GM12878 (cell line): ENCODE results near the gene HSPA1A. TPM values are rescaled to one million over a fixed set of nuclear protein-coding genes. Genes with fewer than 3 reads are reported as not detected.

ENCODE experiments used
- BACH1 ChIP-seq: fragments of 450-650 bp; IDR thresholded peaks from 2 replicates; pipeline ENCODE4 v1.6.1; 2017; ENCODE audit warnings: mild to moderate bottlenecking, borderline replicate concordance
- CBX5 ChIP-seq: sonication (generic); IDR thresholded peaks from 2 replicates; pipeline ENCODE4 v1.6.1; 2016; ENCODE audit warnings: low read depth, moderate library complexity, mild to moderate bottlenecking, inconsistent platforms
- CREB1 ChIP-seq: IDR thresholded peaks from 2 replicates; pipeline ENCODE4 v1.6.1; 2012; ENCODE audit warnings: low read depth, mild to moderate bottlenecking, inconsistent platforms
- DPF2 ChIP-seq: fragments of 450-650 bp; IDR thresholded peaks from 2 replicates; pipeline ENCODE4 v1.6.1; 2017; ENCODE audit warnings: mild to moderate bottlenecking
- ESRRA ChIP-seq: IDR thresholded peaks from 2 replicates; pipeline ENCODE4 v1.6.1; 2012; ENCODE audit warnings: mild to moderate bottlenecking, low read length, improper control_type of control experiment
- ETV6 ChIP-seq, 2 experiments: fragments of 450-650 bp in 1 of 2; IDR thresholded peaks in 1 of 2; conservative IDR thresholded peaks in 1 of 2; 2 replicates each; pipeline ENCODE4 v1.6.1; 2014; ENCODE audit warnings: antibody characterized with exemption in 1 of 2, borderline replicate concordance in 1 of 2, low read depth in 1 of 2, mild to moderate bottlenecking in 1 of 2, moderate library complexity in 1 of 2
- FOXK2 ChIP-seq: fragments of 450-650 bp; IDR thresholded peaks from 2 replicates; pipeline ENCODE4 v1.6.1; 2017; ENCODE audit warnings: mild to moderate bottlenecking, moderate library complexity
- HCFC1 ChIP-seq: fragments of 150-350 bp; IDR thresholded peaks from 2 replicates; pipeline ENCODE4 v1.6.1; 2014; ENCODE audit warnings: low read length
- IKZF1 ChIP-seq: fragments of 450-650 bp; conservative IDR thresholded peaks from 2 replicates; pipeline ENCODE4 v1.6.1; 2017; ENCODE audit warnings: antibody characterized with exemption, mild to moderate bottlenecking
- MTA2 ChIP-seq: fragments of 450-650 bp; IDR thresholded peaks from 2 replicates; pipeline ENCODE4 v1.6.1; 2016; ENCODE audit warnings: low read depth, mild to moderate bottlenecking, moderate library complexity
- POLR2AphosphoS2 ChIP-seq: IDR thresholded peaks from 2 replicates; pipeline ENCODE4 v1.6.1; 2011; ENCODE audit warnings: low read depth, mild to moderate bottlenecking, low read length, improper control_type of control experiment, moderate library complexity
- POLR2AphosphoS5 ChIP-seq: IDR thresholded peaks from 2 replicates; pipeline ENCODE4 v1.6.1; 2011; ENCODE audit warnings: mild to moderate bottlenecking, low read length, inconsistent platforms
- POU2F2 ChIP-seq: IDR thresholded peaks from 3 replicates; pipeline ENCODE4 v1.6.1; 2011; ENCODE audit warnings: low read depth, mild to moderate bottlenecking, low read length, borderline replicate concordance
- RAD51 ChIP-seq: fragments of 450-650 bp; IDR thresholded peaks from 2 replicates; pipeline ENCODE4 v1.6.1; 2016; ENCODE audit warnings: moderate library complexity, mild to moderate bottlenecking, inconsistent platforms
- RB1 ChIP-seq: fragments of 450-650 bp; formaldehyde crosslinking; IDR thresholded peaks from 2 replicates; pipeline ENCODE4 v1.6.1; 2017; ENCODE audit warnings: mild to moderate bottlenecking, borderline replicate concordance
- RBBP5 ChIP-seq: fragments of 200-600 bp; sonication (generic); conservative IDR thresholded peaks from 2 replicates; pipeline ENCODE4 v1.6.1; 2016
- RELA ChIP-seq: fragments of 450-650 bp; IDR thresholded peaks from 2 replicates; pipeline ENCODE4 v1.8.0; 2014; ENCODE audit warnings: borderline replicate concordance; ENCODE audit not compliant: partially characterized antibody
- SIN3A ChIP-seq: IDR thresholded peaks from 2 replicates; pipeline ENCODE4 v1.6.1; 2012; ENCODE audit warnings: low read depth, low read length, improper control_type of control experiment
- SIX5 ChIP-seq: IDR thresholded peaks from 2 replicates; pipeline ENCODE4 v1.6.1; 2011; ENCODE audit warnings: mild to moderate bottlenecking, low read depth, low read length, moderate library complexity; ENCODE audit not compliant: severe bottlenecking
- SPI1 ChIP-seq: IDR thresholded peaks from 2 replicates; pipeline ENCODE4 v1.6.1; 2011; ENCODE audit warnings: low read depth, mild to moderate bottlenecking, low read length, moderate library complexity, borderline replicate concordance; ENCODE audit not compliant: insufficient read depth
- SREBF1 ChIP-seq: IDR thresholded peaks from 2 replicates; pipeline ENCODE4 v1.6.1; 2012; ENCODE audit warnings: mild to moderate bottlenecking, low read length
- STAT3 ChIP-seq: IDR thresholded peaks from 2 replicates; pipeline ENCODE4 v1.6.1; 2011; ENCODE audit warnings: low read depth, low read length, improper control_type of control experiment
- TCF7 ChIP-seq: IDR thresholded peaks from 2 replicates; pipeline ENCODE4 v1.6.1; 2014; ENCODE audit warnings: antibody characterized with exemption, borderline replicate concordance
- WRNIP1 ChIP-seq: IDR thresholded peaks from 2 replicates; pipeline ENCODE4 v1.6.1; 2011; ENCODE audit warnings: low read depth, low read length, improper control_type of control experiment, borderline replicate concordance
- ZBED1 ChIP-seq: IDR thresholded peaks from 2 replicates; pipeline ENCODE4 v1.6.1; 2016; ENCODE audit warnings: borderline replicate concordance
- ZNF274 ChIP-seq: IDR thresholded peaks from one replicate; pipeline ENCODE4 v1.8.0; 2011; ENCODE audit not compliant: insufficient read length, insufficient read depth
- ZNF384 ChIP-seq: IDR thresholded peaks from 2 replicates; pipeline ENCODE4 v1.6.1; 2012; ENCODE audit warnings: low read depth, mild to moderate bottlenecking, low read length, improper control_type of control experiment, borderline replicate concordance
- ZNF622 ChIP-seq: fragments of 450-650 bp; IDR thresholded peaks from 2 replicates; pipeline ENCODE4 v1.6.1; 2017; ENCODE audit warnings: mild to moderate bottlenecking, inconsistent platforms
- ZSCAN29 ChIP-seq: fragments of 450-650 bp; IDR thresholded peaks from 2 replicates; pipeline ENCODE4 v1.6.1; 2017; ENCODE audit warnings: mild to moderate bottlenecking, moderate library complexity
- polyA plus RNA-seq, 11 experiments: library from polyadenylated mRNA; depleted of rRNA in 4 of 11; unstranded in 6 of 11; stranded (reverse) in 5 of 11; fragments of >200 nt; fragmentation: Nextera tagmentation in 4 of 11; fragmentation: Illumina TruSeq in 1 of 11; extraction: Ambion mirVana in 4 of 11; extraction: Trizol in 1 of 11; gene quantifications; 1 replicate in 1 of 11; 2 replicates in 10 of 11; pipeline versions ENCODE4 v1.2.1 to v1.2.3, GENCODE V29; 2011 to 2016; ENCODE audit warnings: inconsistent platforms in 2 of 11, missing spikeins in 2 of 11, low read depth in 1 of 11
- total RNA-seq, 4 experiments: library from RNA; depleted of rRNA in 3 of 4; stranded (reverse); fragments of >200 nt in 3 of 4; fragmentation: Illumina TruSeq in 1 of 4; extraction: Trizol in 1 of 4; gene quantifications; 2 replicates each; pipeline versions ENCODE4 v1.2.1 to v1.2.3, GENCODE V29; 2013 to 2021
- TF ChIP-seq, protein P1 (sequence below): fragments of 450-650 bp; IDR thresholded peaks from 2 replicates; pipeline ENCODE4 v1.6.1; 2016; ENCODE audit warnings: mild to moderate bottlenecking
- TF ChIP-seq, protein P2 (sequence below): fragments of 450-650 bp; IDR thresholded peaks from 2 replicates; pipeline ENCODE4 v1.6.1; 2018; ENCODE audit warnings: borderline replicate concordance, mild to moderate bottlenecking; ENCODE audit not compliant: partially characterized antibody

Gene HSPA1A
- total and polyA plus RNA-seq, 10 of the 15 experiments (the other 5 are each of a cell fraction or from before 2014, with no cell fraction given) = 0.29 to 51.8 (median 17.5) TPM

DNA sequence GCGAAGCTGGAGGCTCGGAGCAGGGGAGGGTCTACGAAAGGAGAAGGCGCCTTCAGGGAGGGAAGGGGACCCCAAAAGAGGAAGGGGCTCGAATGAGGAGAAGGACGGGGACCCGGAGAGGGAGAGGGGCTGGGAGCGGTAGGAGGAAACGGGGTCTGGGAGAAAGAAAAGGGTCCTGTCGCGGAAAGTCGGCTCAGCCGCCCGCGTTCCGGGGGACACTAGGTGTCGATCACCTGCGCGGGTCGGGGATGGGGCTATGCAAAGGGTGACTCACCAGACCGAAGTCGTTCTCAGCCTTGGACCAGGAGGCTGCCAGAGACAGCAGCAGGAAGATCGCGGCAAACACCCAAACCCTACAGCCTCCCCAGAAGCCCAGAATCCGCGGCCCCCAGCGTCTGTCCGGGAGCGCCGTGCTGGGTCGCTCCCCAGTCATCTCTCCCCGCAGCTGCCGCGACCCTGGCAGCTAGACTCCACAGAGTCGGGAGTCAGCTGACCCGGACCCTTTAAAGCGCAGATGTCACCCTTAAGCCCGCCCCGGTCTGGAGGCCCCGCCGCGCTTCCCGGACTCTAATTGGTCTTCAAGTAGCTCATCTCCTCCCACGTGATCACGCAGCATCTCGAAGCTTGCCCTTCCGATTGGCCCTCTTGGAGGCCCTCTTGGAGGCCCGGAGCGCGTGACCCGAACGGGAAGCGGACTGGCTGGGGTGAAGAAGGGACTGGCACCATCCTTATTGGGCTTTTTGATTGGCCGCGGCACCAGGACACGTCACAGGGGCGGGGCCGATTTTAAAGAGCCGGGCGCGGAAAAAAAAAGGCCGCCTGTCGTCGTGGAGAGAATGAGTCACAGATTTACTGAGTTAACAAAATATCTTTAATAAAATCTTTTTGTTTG is 47.2 kb downstream of the HSPA1A start, which contains the start of gene NEU1 (continued):
- TF ChIP-seq ETV6 (conservative IDR thresholded peaks at IDR 0.05 in 1 of 2, IDR thresholded peaks at IDR 0.05 in 1 of 2; ENCODE audit: borderline replicate concordance in 1 of 2, low read depth in 1 of 2) (no peak), DPF2 (0 out of 2 replicates have a peak, but pooled peaks have one; percentile 42), RB1 (no peak; the same call in 1 of the 2 replicates), CREB1 (peak; percentile 92), ZNF384 (0 out of 2 replicates have a peak, but pooled peaks have one; percentile 44), POLR2AphosphoS2 (peak; percentile 96), ZNF622 (no peak), IKZF1 (peak; percentile 76), BACH1 (peak; percentile 90), WRNIP1 (no peak), SPI1 (no peak), SIN3A (peak; percentile 95), RBBP5 (no peak), RELA (peak; percentile 56), POU2F2 (peak; percentile 83; the same call in 2 of the 3 replicates), ZSCAN29 (no peak), FOXK2 (no peak), SIX5 (no peak), ZNF274 (no peak), CBX5 (no peak), ESRRA (no peak), SREBF1 (0 out of 2 replicates have a peak, but pooled peaks have one; percentile 39), STAT3 (no peak), POLR2AphosphoS5 (peak; percentile 99), MTA2 (peak; percentile 30; the same call in 1 of the 2 replicates), HCFC1 (peak; percentile 40), TCF7 (no peak), RAD51 (peak; percentile 99), ZBED1 (no peak)
- TF ChIP-seq, protein P1, sequence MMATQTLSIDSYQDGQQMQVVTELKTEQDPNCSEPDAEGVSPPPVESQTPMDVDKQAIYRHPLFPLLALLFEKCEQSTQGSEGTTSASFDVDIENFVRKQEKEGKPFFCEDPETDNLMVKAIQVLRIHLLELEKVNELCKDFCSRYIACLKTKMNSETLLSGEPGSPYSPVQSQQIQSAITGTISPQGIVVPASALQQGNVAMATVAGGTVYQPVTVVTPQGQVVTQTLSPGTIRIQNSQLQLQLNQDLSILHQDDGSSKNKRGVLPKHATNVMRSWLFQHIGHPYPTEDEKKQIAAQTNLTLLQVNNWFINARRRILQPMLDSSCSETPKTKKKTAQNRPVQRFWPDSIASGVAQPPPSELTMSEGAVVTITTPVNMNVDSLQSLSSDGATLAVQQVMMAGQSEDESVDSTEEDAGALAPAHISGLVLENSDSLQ = peak; percentile 93
- TF ChIP-seq, protein P2, sequence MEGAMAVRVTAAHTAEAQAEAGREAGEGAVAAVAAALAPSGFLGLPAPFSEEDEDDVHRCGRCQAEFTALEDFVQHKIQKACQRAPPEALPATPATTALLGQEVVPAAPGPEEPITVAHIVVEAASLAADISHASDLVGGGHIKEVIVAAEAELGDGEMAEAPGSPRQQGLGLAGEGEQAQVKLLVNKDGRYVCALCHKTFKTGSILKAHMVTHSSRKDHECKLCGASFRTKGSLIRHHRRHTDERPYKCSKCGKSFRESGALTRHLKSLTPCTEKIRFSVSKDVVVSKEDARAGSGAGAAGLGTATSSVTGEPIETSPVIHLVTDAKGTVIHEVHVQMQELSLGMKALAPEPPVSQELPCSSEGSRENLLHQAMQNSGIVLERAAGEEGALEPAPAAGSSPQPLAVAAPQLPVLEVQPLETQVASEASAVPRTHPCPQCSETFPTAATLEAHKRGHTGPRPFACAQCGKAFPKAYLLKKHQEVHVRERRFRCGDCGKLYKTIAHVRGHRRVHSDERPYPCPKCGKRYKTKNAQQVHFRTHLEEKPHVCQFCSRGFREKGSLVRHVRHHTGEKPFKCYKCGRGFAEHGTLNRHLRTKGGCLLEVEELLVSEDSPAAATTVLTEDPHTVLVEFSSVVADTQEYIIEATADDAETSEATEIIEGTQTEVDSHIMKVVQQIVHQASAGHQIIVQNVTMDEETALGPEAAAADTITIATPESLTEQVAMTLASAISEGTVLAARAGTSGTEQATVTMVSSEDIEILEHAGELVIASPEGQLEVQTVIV = peak; percentile 66
